GM04503 (cell line): ENCODE data around the gene ESRP2.

ENCODE experiments used
- DNase-seq: peaks from one replicate; pipeline ENCODE4 v3.0.0-alpha.2; 2012; ENCODE audit warnings: low read depth

Gene ESRP2

DNA sequence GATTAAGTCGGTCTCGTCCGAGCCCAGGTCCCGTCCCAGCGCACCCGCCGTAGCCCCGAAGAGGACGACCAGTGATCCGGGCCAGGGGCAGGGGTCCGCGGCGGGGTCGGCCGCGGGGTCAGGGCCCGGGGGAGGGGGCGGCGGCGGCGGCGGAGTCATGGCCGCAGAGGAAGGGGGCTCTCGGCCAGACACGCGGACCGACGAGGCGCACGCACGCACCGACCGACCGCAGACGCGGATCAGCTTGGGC lies at the start of gene ESRP2:
ESRP2 (minus strand) TSS at position 241 of the 250 bp plus-strand sequence; CDS start at position 159, 82 bp downstream.
- no peak for DNase-seq

DNA sequence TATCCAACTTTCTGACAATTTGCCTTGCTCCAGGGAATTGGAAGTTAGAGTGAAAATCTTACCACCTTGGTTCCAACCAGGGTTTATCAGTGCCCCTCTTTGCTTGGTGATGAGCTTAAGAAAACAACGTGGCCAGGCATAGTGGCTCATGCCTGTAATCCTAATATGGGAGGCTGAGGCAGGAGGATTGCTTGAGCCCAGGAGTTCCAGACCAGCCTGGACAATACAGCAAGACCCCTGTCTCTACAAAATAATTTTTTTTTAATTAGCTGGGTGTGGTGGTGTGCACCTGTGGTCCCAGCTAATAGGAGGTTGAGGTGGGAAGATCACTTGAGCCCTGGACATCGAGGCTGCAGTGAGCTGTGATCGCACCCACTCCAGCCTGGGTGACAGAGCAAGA lies 49.8 kb upstream of the ESRP2 start:
- no peak for DNase-seq

DNA sequence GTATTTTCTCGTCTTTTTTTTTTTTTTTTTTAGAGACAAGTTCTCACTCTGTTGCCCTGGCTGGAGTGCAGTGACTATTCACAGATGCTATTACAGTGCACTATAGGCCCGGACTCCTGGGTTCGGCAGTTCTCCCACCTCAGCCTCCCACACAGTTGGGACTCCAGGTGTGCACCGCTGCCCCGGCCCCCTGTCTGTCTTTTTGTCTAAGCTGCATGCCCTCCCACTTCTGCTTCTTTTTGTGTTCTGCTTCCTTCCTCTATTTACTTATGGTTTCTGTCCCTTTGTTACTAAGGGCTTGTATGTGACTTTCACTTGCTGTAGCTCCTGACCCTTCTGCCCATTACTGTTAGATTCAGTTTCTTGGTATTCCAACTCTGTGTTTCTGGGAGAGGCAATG lies 48.9 kb upstream of the ESRP2 start:
- DNase-seq: no peak

DNA sequence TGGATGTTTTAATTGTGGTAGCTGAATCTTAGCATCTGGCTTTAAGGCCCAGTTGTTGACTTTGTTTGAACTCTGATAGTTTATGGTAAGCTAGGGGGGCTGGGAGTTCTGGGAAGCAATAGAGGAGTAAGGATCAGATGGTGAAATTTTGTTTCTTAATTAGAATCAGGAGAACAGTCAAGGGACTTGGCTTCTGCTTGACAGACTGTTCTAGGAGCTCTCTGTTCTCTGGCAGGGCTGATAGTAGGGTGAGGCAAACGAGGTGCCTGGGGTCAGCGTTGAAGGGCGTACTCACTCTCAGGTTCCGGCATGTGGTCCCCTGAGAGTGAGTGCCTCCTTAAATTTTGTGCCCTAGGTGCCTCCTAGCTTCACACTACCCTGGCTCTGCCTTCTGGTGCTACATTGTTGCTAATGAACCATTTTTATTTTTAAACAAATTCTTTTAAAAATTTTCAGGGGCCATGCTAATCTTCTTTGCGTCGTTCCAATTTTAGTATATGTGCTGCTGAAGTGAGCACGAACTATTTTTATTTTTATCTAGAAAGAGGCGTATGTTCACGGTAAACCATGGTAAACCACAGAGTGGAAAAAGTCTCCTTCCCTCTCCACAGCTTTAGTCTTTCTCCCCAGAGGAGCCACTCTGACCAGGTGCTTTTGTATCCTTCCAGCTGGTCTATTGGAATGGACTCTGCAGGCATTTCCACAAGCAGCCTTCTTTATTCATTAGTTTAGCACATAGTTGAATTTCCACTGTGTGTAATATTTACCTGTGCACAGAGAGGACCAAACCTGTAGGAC lies 48.1 kb upstream of the ESRP2 start:
- no peak for DNase-seq

DNA sequence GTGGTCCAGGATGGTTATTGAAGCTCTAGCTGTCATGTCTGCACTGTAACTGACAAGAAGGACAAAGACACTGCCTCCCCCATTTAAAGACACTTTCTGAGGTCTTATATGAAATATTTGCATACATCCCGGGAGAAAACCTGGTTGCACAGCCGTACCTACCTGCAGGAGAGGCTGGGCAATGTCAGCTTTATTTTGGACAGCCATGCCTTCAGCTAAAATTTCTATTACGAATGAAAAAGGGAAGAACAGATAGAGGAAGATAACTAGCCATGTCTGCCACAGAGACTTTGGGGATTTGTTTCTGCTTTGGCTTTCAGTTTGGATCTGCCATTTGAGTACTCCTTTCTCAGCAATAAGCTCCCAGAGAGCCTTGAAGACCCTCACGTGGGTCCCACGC lies 47.4 kb upstream of the ESRP2 start:
- no peak for DNase-seq

DNA sequence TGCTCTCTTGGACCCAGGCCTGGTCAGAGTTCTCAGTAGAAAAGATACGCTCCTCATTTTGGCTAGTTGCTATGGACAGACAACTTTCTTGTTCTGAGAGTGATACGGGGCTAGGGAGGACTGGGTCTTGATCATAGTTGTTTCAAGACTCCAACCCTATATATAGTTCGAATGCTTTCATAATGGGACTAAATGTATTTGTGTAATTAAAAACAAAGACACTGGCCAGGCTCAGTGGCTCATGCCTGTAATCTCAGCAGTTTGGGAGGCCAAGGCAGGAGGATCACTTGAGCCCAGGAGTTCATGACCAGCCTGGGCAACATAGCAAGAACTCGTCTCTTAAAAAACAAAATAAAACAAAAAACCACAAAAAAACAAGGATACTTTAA lies 46.1 kb upstream of the ESRP2 start:
- no peak for DNase-seq

DNA sequence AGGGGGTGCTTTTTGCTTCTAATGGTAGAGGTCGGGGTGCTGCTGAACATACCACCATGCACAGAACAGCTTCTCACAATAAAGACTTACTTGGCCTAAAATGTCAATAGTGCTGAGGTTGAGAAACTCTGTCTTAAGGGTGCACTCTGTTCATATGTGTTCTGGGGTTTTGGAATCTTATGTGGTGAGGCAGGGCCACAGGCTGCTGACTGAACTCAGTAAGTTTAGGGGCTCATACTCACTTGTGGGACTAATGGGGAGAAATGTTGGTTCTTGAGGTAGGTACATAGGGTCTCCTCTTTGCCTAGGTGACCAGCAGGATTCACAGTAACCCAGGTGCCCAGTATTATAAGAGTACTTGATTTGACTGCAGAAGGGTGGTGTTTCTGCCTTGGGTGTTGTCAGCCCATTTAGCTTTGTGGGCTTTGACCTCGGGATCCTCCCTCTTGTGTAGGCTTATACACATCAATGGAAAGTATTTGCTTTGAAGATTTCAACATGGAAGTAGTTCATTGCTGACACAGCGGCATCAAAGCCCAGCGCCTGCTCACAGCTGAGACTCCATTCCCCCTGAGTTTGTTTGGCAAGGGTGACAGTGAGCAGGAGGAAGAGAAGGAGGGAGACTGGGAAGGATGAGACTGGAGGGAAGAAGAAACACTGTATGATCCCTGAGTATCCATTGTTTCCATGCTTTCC lies 45.6 kb upstream of the ESRP2 start:
- no peak for DNase-seq

DNA sequence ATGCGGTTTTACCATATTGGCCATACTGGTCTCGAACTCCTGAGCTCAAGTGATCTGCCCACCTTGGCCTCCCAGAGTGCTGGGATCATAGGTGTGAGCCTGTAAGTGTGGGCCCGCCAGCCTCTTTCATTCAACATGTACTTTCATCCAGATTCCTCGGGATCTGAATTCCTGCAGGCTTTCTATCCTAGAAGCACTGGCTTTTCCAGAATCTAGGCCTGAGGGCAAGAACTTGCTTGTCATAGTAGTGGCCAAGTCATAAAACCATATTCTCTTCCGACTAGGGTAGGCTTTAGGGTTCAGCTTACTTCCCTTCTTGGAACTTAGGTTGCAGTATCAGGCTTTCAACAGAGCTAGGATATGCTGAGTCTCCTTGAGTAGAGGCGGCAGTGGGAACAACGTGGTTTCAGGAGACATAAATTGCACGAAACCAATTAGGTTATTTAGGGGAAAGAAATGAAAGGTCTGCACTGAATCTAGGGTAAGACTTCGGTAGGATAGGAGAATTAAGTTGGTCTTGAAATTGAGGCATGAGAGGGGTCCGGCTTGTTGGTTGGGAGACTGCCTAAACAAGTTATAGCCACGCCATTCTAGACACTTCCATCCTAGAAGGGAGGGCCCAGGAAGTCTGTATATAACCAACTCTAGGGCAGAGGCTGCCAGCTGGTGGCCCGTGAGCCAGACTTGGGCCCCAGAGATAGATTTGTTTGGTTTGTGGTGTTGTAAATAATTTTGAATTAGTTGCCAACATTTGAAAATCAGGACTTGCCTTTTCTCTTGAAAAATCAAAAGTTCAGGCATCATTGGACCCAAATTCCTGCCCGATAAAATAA lies 44.0 kb upstream of the ESRP2 start:
- no peak for DNase-seq

DNA sequence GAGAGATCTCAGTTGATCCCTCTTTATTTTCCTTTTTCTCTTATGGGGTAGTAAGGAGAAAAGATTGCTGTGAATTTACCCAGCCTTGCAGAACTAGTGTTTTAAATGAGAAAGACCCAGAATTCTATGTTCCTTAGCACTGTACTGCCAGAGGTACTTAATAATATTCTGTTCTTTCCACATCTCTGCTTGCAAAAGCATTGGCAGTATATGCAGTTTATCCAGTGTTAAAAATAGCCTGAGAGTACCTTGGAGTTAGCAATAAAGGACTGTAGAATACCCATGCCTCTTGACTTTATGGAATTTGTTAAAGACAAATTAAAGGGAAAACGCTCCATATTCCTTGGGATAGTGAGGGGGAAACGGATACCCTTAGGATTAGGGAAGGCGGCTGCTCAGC lies 40.3 kb upstream of the ESRP2 start:
- DNase-seq: no peak

DNA sequence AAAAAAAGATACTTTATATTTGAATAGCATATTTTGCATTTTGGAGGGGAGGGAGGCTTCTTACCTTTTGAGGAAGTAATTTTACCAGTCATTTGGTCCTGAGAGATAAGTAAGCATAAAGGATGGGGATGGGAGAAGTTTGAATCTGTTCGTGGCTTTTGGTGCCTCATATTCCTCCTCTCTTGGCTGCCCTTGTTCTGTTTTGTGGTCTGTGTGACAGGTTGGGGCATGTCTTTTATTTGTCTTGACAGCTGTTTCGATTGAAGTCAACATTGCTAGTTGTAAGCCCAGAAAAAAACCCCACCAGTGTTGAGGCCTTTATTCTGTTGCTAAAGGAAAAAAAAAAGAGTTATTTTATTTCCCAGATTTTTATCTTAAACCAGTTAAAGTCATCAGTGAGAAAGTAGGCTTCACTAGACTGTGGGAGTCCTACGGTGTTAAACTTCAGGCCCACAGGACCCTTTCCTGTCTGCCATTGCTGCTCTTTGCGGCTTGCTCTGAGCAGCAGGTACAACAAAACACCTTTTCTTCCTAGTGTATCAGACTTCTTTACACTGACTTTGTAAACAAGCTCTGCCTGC lies 39.8 kb upstream of the ESRP2 start:
- DNase-seq: no peak

DNA sequence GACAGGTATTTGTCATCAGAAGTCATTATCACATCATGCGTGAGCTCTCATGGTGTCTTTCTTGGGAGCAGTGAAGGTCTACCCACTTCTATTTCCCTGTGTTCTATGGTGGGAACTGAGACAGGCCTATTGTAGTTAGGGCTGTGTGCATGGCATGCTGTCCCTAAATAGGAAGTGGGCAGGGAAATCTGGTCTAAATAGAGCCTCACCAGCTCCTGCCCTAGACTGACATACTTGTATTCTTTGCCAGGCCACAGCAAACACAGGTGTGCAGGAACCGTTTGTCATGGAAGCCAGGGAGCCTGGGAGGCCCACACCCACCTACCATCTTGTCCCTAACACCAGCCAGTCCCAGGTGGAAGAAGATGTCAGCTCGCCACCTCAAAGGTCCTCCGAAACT lies 38.5 kb upstream of the ESRP2 start:
- DNase-seq: no peak

DNA sequence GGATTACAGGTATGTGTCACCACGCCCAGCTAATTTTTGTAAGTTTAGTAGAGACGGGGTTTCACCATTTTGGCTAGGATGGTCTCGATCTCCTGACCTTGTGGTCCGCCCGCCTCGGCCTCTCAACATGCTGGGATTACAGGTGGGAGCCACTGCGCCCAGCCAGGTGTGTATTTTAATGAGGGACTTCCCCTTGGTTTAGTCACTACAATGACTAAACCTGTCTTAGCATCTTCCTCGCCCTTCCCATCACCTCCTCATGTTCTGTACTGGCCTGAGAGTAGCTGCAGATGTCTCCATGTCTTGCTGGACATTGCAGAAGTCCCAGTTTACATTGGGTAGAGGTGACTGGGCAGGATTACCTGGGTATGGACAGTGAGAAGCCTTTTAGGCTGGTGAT lies 38.0 kb upstream of the ESRP2 start:
- no peak for DNase-seq

DNA sequence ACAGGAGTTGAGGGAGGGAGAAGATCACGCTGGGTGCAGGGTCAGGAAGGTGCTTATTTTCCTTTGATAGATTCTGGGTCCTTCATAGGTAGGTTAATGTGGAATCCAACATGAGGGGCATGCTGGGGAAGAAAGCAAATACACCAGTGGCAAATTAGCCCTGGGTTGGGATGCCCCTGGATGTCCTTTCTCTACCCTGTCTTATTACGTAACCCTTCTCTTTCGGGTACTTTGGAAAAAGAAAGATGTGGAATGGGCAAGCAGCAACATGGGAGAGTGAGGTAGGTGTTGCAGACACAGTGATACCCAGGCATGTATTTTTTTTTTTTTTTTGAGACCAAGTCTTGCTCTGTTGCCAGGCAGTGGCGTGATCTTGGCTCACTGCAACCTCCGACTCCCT lies 37.5 kb upstream of the ESRP2 start:
- DNase-seq: no peak

DNA sequence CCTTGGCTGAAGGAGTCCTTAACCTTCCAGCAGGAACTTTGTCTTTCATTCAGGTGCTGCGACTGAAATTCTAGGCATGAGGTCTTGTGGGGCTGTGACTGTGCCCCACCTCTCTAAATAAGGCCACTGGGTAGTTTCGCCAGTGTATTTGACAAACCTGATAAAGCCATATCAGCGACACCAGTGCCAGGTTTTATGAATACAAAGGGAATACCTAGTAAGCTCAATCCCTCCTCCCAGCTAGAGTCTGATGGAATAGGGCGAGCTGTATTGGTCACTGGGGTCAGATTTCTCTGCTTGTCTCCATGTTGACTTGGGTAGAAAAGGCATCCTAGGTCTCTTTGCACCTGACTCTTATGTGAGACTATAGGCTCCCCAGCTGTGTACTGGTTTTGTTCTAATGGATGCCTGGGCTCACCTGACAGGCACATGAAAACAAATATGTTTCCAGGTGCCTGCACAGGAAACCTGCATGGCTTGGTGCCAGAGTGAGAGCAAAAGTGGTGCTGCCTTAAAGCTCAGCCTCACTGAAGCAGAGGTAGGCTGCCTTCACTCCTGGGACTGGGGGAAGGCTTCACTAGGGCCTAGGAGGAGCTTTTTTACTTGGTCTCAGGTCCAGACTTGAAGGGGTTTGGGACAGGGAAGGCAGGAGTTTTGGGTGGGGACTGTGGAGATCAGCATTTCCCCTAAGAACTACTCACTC lies 36.7 kb upstream of the ESRP2 start:
- DNase-seq: no peak

DNA sequence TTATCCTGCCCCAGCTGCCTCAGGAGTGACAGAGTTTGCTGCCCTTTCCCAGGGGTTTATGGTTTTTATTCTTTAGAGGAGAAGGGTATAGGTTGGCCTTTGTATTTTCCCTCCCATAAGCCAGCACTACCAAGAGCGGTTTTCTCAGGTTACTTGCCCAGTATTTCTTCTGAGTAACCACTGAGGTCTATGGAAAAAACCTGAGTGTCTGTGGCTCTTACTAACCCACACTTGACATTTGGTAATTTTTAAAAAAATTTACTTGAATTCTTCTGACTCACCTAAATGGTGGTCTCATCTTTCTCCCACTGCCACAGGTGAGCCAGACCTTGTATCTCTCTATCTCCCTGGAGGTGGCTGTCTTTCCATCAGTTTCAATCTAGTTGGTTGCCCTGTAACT lies 34.4 kb upstream of the ESRP2 start:
- DNase-seq: no peak

DNA sequence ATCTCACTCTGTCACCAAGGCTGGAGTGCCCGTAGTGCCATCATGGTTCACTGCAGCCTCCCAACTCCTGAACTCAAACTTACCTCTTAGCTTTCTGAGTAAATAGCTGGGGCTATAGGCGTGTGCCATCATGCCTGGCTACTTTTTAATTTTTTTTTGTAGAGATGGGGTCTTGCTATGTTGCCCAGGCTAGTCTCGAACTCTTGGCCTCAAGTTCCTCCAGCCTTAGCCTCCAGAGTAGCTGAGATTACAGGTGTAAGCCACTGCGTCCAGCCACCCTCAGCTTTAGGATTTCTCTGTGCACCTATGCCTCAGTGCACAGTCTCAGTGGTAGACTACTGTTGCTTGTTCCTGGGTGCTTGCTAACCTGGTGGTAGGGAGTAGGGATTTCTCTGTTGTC lies 33.9 kb upstream of the ESRP2 start:
- no peak for DNase-seq

DNA sequence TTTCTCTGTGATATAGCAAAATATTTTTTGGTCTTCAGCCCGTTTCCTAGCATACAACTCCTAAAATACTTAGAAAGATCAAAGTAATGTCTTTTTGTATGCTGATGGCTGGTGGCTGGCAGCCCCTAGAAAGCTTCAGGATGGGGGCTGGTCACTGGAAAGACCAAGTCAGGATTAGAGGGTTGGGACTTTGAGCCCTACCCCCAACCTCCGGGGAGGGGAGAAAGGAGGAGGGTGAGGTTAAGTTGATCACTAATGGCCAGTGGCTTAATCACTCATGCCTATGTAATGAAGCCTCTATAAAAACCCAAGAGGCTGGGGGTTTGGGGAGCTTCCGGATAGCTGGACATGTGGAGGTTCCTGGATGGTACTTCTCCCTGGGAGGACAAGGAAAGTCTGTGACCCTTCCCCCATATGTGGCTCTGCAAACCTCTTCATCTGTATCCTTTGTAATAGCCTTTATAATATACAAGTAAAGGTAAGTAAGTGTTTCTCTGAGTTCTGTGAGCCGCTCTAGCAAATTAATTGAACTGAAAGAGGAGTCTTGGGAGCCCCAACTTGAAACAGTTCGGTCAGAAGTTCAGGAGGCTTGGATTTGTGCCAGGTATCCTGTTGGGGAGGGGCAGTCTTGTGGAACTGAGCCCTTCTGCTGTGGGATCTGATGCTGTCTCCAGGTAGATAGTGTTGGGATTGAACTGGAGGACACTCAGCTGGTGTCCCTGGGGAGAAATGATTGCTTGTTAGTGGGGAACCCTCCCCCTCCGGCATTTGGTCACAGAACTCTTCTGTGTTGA lies 31.9 kb upstream of the ESRP2 start:
- DNase-seq: no peak

DNA sequence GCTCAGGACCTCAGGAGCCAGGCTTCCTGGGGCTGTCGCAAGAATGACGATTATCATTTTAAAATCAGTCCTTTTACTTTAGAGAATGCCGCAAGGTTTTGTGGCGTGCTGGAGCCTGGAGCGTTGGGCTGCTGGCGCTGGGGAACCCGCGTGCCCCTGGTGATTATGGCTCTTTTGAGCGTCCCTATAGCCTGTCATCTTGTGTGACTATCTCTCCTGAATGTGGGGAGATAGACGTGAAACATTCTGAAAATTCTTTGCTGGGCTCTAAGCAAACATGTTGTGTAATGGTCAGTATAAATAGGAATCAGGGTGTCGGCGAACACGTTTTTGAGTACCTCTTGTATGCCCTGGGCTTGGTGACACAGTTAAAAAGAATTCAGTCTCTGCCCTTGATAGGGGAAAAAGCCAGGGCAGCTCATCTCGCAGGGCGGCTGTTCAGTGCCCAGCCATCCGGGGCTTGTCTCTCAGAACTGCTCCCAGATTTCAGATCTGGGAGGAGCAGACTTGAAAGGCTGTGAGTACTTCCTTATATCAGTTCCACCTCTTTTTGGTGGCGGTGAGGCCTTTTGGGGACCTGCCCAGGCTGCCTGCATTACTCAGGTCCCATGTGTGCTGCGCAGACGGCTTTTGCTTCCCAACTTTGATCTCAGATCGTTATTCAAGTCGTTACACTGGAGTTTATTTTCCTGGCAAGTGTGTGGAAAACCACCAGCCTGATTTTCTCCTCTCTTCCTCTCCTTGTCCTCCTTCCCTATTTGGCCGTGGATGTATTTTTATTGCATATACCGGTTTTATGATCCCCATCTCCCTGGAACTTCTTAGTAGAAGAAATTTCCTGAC lies 29.4 kb upstream of the ESRP2 start:
- DNase-seq: peak; percentile 80

DNA sequence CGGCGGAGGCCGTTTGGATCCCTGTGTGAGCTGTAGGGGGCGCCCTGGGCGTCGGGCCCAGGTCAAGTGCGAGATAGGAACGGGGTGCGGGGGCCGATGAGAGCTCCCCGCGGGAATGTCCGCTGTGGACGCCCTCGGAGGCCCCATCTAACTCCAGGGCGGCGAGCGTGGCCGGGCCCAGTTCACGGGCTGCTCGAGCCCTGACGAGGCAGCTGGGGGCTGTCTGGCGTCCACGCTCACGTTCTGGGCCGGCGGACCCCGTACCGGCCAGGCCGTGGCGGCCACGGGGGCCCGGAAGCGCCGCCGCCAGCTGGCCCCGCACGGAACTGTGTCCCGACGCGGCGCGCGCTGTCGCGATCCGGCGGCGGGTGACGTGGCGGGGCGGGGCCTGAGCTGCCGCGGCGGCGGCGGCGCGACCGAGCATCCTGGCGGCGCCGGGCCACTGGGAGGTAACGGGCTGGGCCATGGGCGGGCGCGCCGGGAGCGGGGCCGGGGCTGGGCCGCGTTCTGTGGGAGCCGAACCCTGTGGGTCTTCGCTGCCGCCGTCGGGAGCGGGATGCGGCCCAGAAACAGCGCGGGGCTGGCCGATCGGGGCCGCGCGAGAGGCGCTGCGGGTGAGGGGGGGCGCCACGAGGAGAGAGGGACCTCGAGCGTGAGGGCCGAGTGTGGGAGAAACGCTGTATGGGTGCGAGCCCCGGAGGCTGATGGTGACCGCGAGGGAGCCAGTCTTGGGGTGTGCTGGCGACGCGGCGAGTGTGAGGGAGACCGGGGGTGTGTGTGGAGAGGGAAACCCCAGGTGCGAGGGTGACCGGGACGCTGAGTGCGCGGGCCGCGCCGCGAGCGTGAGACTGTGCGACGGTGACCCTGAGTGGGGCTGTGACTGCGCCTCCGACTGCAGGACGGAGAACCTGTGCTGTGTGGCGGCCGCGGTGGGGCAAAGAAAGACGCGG lies 28.5 kb upstream of the ESRP2 start, which contains the start of gene SLC7A6:
SLC7A6 (plus strand) TSS at position 399 of the 950 bp plus-strand sequence. CDS start 10,201 bp downstream, outside the sequence.
- no peak for DNase-seq
